ENCODE results near the gene KIF18A. TPM values are rescaled to one million over a fixed set of nuclear protein-coding genes. Genes with fewer than 3 reads are reported as not detected.

Gene KIF18A
- total and polyA plus RNA-seq, 2 of the 8 experiments (the other 6 are each of a cell fraction or from before 2014, with no cell fraction given), result 4.0 to 23.3 TPM

GRCh38 chr11:28017816-28018215, 90.1 kb downstream of the KIF18A start (continued):
- no peak for TF ChIP-seq ATF2 (IDR thresholded peaks at IDR 0.05; ENCODE audit: low read length)
- TF ChIP-seq HDAC2 (IDR thresholded peaks at IDR 0.05; ENCODE audit: borderline replicate concordance in 1 of 2, low read depth in 2 of 2, low read length in 2 of 2), result no peak
